Tibial nerve (tissue), 4 donors: ENCODE measurements around the gene KLHL35. TPM values are rescaled to one million over a fixed set of nuclear protein-coding genes. Genes with fewer than 3 reads are reported as not detected.

ENCODE experiments used
- DNase-seq, 2 donors: peaks; one replicate each; pipeline ENCODE4 v3.0.0-alpha.2; 2019; ENCODE audit warnings: low spot score in 2 of 2
- H3K27ac ChIP-seq, 4 donors: fragments of 200-600 bp; sonication (generic) in 3 of 4; one replicate each; pipeline ENCODE4 v1.5.1; 2017 to 2019; ENCODE audit warnings: mild to moderate bottlenecking in 1 of 4
- H3K27me3 ChIP-seq, 2 donors: fragments of 200-600 bp; sonication (generic) in 1 of 2; one replicate each; pipeline versions ENCODE4 v1.5.1 to v1.6.0; 2017 to 2019
- H3K36me3 ChIP-seq, 3 donors: fragments of 200-600 bp; sonication (generic); one replicate each; pipeline ENCODE4 v1.5.1; 2018 to 2019
- H3K4me1 ChIP-seq, 4 donors: fragments of 200-600 bp; sonication (generic) in 3 of 4; one replicate each; pipeline ENCODE4 v1.5.1; 2017 to 2019
- H3K4me3 ChIP-seq, 4 donors: fragments of 200-600 bp; sonication (generic) in 3 of 4; one replicate each; pipeline ENCODE4 v1.5.1; 2017 to 2019; ENCODE audit warnings: mild to moderate bottlenecking in 1 of 4, moderate library complexity in 1 of 4
- H3K9me3 ChIP-seq, 4 donors: fragments of 200-600 bp; sonication (generic) in 3 of 4; one replicate each; pipeline ENCODE4 v1.5.1; 2017 to 2019
- CTCF ChIP-seq, 5 experiments: fragments of 200-600 bp in 3 of 5; fragments of 450-650 bp in 2 of 5; sonication (generic) in 3 of 5; IDR thresholded peaks; one replicate each; pipeline ENCODE4 v1.5.1; 2016 to 2019; ENCODE audit warnings: antibody characterized with exemption in 5 of 5, mild to moderate bottlenecking in 3 of 5, moderate library complexity in 2 of 5
- EP300 ChIP-seq, 2 donors: sonication (generic); formaldehyde crosslinking; IDR thresholded peaks; one replicate each; pipeline ENCODE4 v1.6.1; 2017; ENCODE audit warnings: antibody characterized with exemption in 2 of 2, mild to moderate bottlenecking in 1 of 2
- POLR2A ChIP-seq, 2 donors: fragments of 450-650 bp; IDR thresholded peaks; one replicate each; pipeline ENCODE4 v1.6.1; 2017; ENCODE audit warnings: antibody characterized with exemption in 2 of 2, mild to moderate bottlenecking in 2 of 2, moderate library complexity in 2 of 2
- WGBS, 2 donors: methylation state at CpG; one replicate each; pipeline ENCODE4 v1.1.5; 2018; 5-methylcytosine and 5-hydroxymethylcytosine counted together
- total RNA-seq, 4 donors: library from RNA; depleted of rRNA; stranded (reverse); fragments of >200 nt; gene quantifications; one replicate each; pipeline ENCODE4 v1.1.0, GENCODE V29; 2016

The KLHL35 gene
- total RNA-seq, 4 donors from 2014 or later: 3.0 to 11.1 (median 6.6) TPM

GRCh38 chr11:75428989-75429640, 3.9 kb downstream of the KLHL35 start:
- TF ChIP-seq CTCF (IDR thresholded peaks at IDR 0.05) (no peak), POLR2A (IDR thresholded peaks at IDR 0.05) (no peak), EP300 (IDR thresholded peaks at IDR 0.05) (no peak)
- H3K27me3 ChIP-seq: peaks cover 0 to 30% of the 10 kb centered on the region in 2 donors
- WGBS, 2 donors: 70 to 83% methylated on average over 16 of the region's 16 CpGs
- DNase-seq: no peak
- H3K27ac ChIP-seq: peak overlapping the region in 2 of 4 donors; percentile 70 to 79
- H3K36me3 ChIP-seq: peaks cover 0 to 9% (median 0%) of the 10 kb centered on the region in 3 donors
- H3K9me3 ChIP-seq: peaks cover 0 to 5% (median 0%) of the 10 kb centered on the region in 4 donors
- peak overlapping the region in 1 of 4 donors; percentile 51 for H3K4me3 ChIP-seq
- peaks cover 0 to 61% (median 12%) of the 10 kb centered on the region in 4 donors for H3K4me1 ChIP-seq

GRCh38 chr11:75428281-75428724, 4.7 kb downstream of the KLHL35 start:
- H3K9me3 ChIP-seq: peaks cover 0 to 5% (median 0%) of the 10 kb centered on the region in 4 donors
- H3K27me3 ChIP-seq: peaks cover 0 to 30% of the 10 kb centered on the region in 2 donors
- 13 to 38% methylated on average over 32 of the region's 32 CpGs for WGBS, 2 donors
- peaks cover 0 to 56% (median 12%) of the 10 kb centered on the region in 4 donors for H3K4me1 ChIP-seq
- peak; percentile 92 to 93 for DNase-seq
- TF ChIP-seq CTCF (IDR thresholded peaks at IDR 0.05): no peak
- TF ChIP-seq EP300 (IDR thresholded peaks at IDR 0.05): peak in 1 of 2 donors; percentile 82
- peak; percentile 59 to 72 for TF ChIP-seq POLR2A (IDR thresholded peaks at IDR 0.05)
- peaks cover 0 to 17% (median 0%) of the 10 kb centered on the region in 3 donors for H3K36me3 ChIP-seq
- peak overlapping the region; percentile 31 to 79 (median 66) for H3K27ac ChIP-seq
- H3K4me3 ChIP-seq: peak overlapping the region; percentile 5 to 51 (median 30)

GRCh38 chr11:75427181-75427580, 5.8 kb downstream of the KLHL35 start:
- H3K27me3 ChIP-seq: peaks cover 0 to 30% of the 10 kb centered on the region in 2 donors
- peaks cover 0 to 29% (median 0%) of the 10 kb centered on the region in 3 donors for H3K36me3 ChIP-seq
- H3K27ac ChIP-seq: peak overlapping the region in 1 of 4 donors; percentile 79
- H3K4me1 ChIP-seq: peaks cover 0 to 53% (median 10%) of the 10 kb centered on the region in 4 donors
- no peak for DNase-seq
- H3K4me3 ChIP-seq: no peak overlapping the region
- TF ChIP-seq POLR2A (IDR thresholded peaks at IDR 0.05): no peak
- TF ChIP-seq CTCF (IDR thresholded peaks at IDR 0.05): no peak
- no peak for TF ChIP-seq EP300 (IDR thresholded peaks at IDR 0.05)
- H3K9me3 ChIP-seq: peaks cover 0 to 5% (median 0%) of the 10 kb centered on the region in 4 donors

- no peak for DNase-seq
- TF ChIP-seq CTCF (IDR thresholded peaks at IDR 0.05): no peak
- no peak for TF ChIP-seq POLR2A (IDR thresholded peaks at IDR 0.05)
- TF ChIP-seq EP300 (IDR thresholded peaks at IDR 0.05): no peak
Measured at GRCh38 chr11:75426720-75427086, 6.3 kb downstream of the KLHL35 start.

GRCh38 chr11:75425422-75425821, 7.6 kb downstream of the KLHL35 start:
- TF ChIP-seq CTCF (IDR thresholded peaks at IDR 0.05): no peak
- TF ChIP-seq EP300 (IDR thresholded peaks at IDR 0.05): no peak
- TF ChIP-seq POLR2A (IDR thresholded peaks at IDR 0.05): no peak
- H3K4me1 ChIP-seq: peaks cover 0 to 50% (median 15%) of the 10 kb centered on the region in 4 donors
- H3K9me3 ChIP-seq: peaks cover 0 to 5% (median 0%) of the 10 kb centered on the region in 4 donors
- no peak overlapping the region for H3K27ac ChIP-seq
- peaks cover 0 to 30% (median 0%) of the 10 kb centered on the region in 3 donors for H3K36me3 ChIP-seq
- H3K4me3 ChIP-seq: no peak overlapping the region
- no peak for DNase-seq
- WGBS, 2 donors: 73 to 80% methylated on average over 23 to 29 of the region's 29 CpGs
- H3K27me3 ChIP-seq: peaks cover 0 to 13% of the 10 kb centered on the region in 2 donors

More at GRCh38 chr11:75426720-75427086, 6.3 kb downstream of the KLHL35 start:
- WGBS, 2 donors: 88 to 90% methylated on average over 5 of the region's 5 CpGs
- Histone ChIP-seq H3K4me3 (no peak overlapping the region), H3K4me1 (peaks cover 0 to 51% (median 10%) of the 10 kb centered on the region in 4 donors), H3K36me3 (peaks cover 0 to 30% (median 0%) of the 10 kb centered on the region in 3 donors), H3K27me3 (peaks cover 0 to 26% of the 10 kb centered on the region in 2 donors), H3K9me3 (peaks cover 0 to 5% (median 0%) of the 10 kb centered on the region in 4 donors), H3K27ac (no peak overlapping the region)
